ENCODE results near the gene NR2F1-AS1.

DNA sequence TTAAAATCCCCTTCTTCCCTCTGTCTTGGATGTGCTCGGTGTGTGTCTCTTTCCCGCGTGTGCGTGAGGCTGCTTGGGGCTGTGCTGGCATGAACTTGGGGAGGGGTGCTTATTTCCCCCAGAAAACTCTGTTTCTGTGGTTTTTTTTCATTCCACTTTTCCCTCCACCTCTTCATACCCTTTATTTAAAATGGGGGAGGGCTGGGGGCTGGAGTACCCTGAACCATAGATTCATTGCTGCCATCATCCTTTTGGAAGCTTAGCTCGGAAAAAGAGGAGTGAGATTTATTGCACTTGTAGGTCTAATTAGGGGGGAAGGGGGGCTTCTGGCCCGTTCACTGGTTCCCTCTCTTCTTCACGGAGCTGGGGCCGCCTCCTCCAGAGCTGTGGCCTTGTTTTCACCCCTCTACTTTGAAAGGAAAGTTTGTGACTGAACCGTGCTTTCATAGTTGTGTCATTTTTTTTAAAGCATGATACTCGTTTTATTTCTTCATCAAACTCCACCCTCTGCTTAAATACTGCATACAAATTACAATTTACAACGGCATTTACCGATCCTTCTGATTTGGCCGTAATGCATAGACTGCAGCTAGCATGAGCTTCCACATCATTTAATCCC lies 4.9 kb upstream of the NR2F1-AS1 start:
- TF ChIP-seq, protein P1, sequence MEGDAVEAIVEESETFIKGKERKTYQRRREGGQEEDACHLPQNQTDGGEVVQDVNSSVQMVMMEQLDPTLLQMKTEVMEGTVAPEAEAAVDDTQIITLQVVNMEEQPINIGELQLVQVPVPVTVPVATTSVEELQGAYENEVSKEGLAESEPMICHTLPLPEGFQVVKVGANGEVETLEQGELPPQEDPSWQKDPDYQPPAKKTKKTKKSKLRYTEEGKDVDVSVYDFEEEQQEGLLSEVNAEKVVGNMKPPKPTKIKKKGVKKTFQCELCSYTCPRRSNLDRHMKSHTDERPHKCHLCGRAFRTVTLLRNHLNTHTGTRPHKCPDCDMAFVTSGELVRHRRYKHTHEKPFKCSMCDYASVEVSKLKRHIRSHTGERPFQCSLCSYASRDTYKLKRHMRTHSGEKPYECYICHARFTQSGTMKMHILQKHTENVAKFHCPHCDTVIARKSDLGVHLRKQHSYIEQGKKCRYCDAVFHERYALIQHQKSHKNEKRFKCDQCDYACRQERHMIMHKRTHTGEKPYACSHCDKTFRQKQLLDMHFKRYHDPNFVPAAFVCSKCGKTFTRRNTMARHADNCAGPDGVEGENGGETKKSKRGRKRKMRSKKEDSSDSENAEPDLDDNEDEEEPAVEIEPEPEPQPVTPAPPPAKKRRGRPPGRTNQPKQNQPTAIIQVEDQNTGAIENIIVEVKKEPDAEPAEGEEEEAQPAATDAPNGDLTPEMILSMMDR (IDR thresholded peaks at IDR 0.05; ENCODE audit: low read length) = no peak
- TF ChIP-seq EZH2phosphoT487 (IDR thresholded peaks at IDR 0.05; ENCODE audit: low read length) = no peak

Data from MM.1S (cell line).